Upper lobe of left lung (tissue), 6 donors: ENCODE results near the gene DPP6. TPM values are rescaled to one million over a fixed set of nuclear protein-coding genes. Genes with fewer than 3 reads are reported as not detected.

Source experiments
- ATAC-seq, 2 donors: fragments of 200-7000 bp; cut with Tn5 transposase; one replicate each; pipeline ENCODE4 v1.9.1; 2022; ENCODE audit warnings: mild to moderate bottlenecking in 2 of 2, moderate library complexity in 2 of 2; ENCODE audit not compliant: low FRiP score in 2 of 2
- DNase-seq, 2 donors: peaks; one replicate each; pipeline ENCODE4 v3.0.0-alpha.2; 2019 to 2020
- H3K27ac ChIP-seq, 4 donors: fragments of 200-600 bp; sonication (generic); one replicate each; pipeline ENCODE4 v1.5.1; 2016 to 2019
- H3K27me3 ChIP-seq, 4 donors: fragments of 200-600 bp; sonication (generic); one replicate each; pipeline ENCODE4 v1.5.1; 2017 to 2019
- H3K36me3 ChIP-seq, 4 donors: fragments of 200-600 bp; sonication (generic); one replicate each; pipeline ENCODE4 v1.5.1; 2016 to 2019
- H3K4me1 ChIP-seq, 4 donors: fragments of 200-600 bp; sonication (generic); one replicate each; pipeline ENCODE4 v1.5.1; 2018 to 2019
- H3K4me3 ChIP-seq, 4 donors: fragments of 200-600 bp; sonication (generic); one replicate each; pipeline ENCODE4 v1.5.1; 2017 to 2019; ENCODE audit warnings: mild to moderate bottlenecking in 2 of 4, moderate library complexity in 1 of 4
- H3K9me3 ChIP-seq, 4 donors: fragments of 200-600 bp; sonication (generic); one replicate each; pipeline ENCODE4 v1.5.1; 2018 to 2019
- CTCF ChIP-seq, 6 experiments: fragments of 450-650 bp in 4 of 6; fragments of 200-600 bp in 2 of 6; sonication (generic) in 2 of 6; IDR thresholded peaks; one replicate each; pipeline ENCODE4 v1.5.1; 2016 to 2019; ENCODE audit warnings: antibody characterized with exemption in 6 of 6
- EP300 ChIP-seq, 4 donors: sonication (generic); formaldehyde crosslinking; IDR thresholded peaks; one replicate each; pipeline ENCODE4 v1.5.1; 2017; ENCODE audit warnings: antibody characterized with exemption in 4 of 4, control low read depth in 2 of 4
- POLR2A ChIP-seq, 4 donors: fragments of 450-650 bp; IDR thresholded peaks; one replicate each; pipeline ENCODE4 v1.5.1; 2016 to 2017; ENCODE audit warnings: antibody characterized with exemption in 4 of 4, mild to moderate bottlenecking in 2 of 4
- POLR2AphosphoS5 ChIP-seq, 2 donors: sonication (generic); formaldehyde crosslinking; IDR thresholded peaks; one replicate each; pipeline ENCODE4 v1.5.1; 2017; ENCODE audit warnings: antibody characterized with exemption in 2 of 2
- WGBS, 2 donors: methylation state at CpG; one replicate each; pipeline ENCODE4 v1.1.5; 2017 to 2018; 5-methylcytosine and 5-hydroxymethylcytosine counted together
- total RNA-seq, 6 donors: library from RNA; depleted of rRNA in 4 of 6; stranded (reverse); fragments of >200 nt in 4 of 6; gene quantifications; one replicate each; pipeline versions ENCODE4 v1.1.0 to v1.2.1, GENCODE V29; 2016 to 2021
- donor health status: DM: no; HTN: no; CAD: no; lungs with moderate emphysema.
- donor health status: DM: no; HTN: yes; CAD: no; lungs with severe emphysema.

Gene DPP6
- total RNA-seq, 6 donors from 2014 or later, result 0.49 to 3.1 (median 0.86) TPM; not detected in 2

GRCh38 chr7:154869436-154869835 is 817.2 kb downstream of the DPP6 start:
- WGBS, 2 donors, result 83 to 91% methylated on average over 10 of the region's 10 CpGs

GRCh38 chr7:154871507-154871906 is 819.3 kb downstream of the DPP6 start:
- Histone ChIP-seq H3K4me1 (peaks cover 0 to 6% (median 2%) of the 10 kb centered on the region in 4 donors), H3K27ac (no peak overlapping the region), H3K4me3 (no peak overlapping the region), H3K9me3 (no peaks in the 10 kb centered on the region), H3K27me3 (no peaks in the 10 kb centered on the region), H3K36me3 (no peaks in the 10 kb centered on the region)
- 87 to 89% methylated on average over 4 of the region's 4 CpGs for WGBS, 2 donors
- DNase-seq (no peak), ATAC-seq (no peak)
- no peak for TF ChIP-seq CTCF (IDR thresholded peaks at IDR 0.05)
- TF ChIP-seq POLR2AphosphoS5 (IDR thresholded peaks at IDR 0.05), result no peak
- TF ChIP-seq POLR2A (IDR thresholded peaks at IDR 0.05), result no peak
- no peak for TF ChIP-seq EP300 (IDR thresholded peaks at IDR 0.05)

More at GRCh38 chr7:154869436-154869835, 817.2 kb downstream of the DPP6 start:
- ATAC-seq (no peak), DNase-seq (no peak)
- Histone ChIP-seq H3K36me3 (no peaks in the 10 kb centered on the region), H3K4me3 (no peak overlapping the region), H3K4me1 (peaks cover 0 to 4% (median 1%) of the 10 kb centered on the region in 4 donors), H3K27ac (no peak overlapping the region), H3K9me3 (no peaks in the 10 kb centered on the region), H3K27me3 (no peaks in the 10 kb centered on the region)
- TF ChIP-seq POLR2AphosphoS5 (IDR thresholded peaks at IDR 0.05) (no peak), EP300 (IDR thresholded peaks at IDR 0.05) (no peak), CTCF (IDR thresholded peaks at IDR 0.05) (no peak), POLR2A (IDR thresholded peaks at IDR 0.05) (no peak)

- WGBS, 2 donors, result 88 to 93% methylated on average over 14 to 20 of the region's 20 CpGs
Measured at GRCh38 chr7:154871928-154872750, 819.9 kb downstream of the DPP6 start.

GRCh38 chr7:154872811-154873499 is 820.8 kb downstream of the DPP6 start:
- no peak overlapping the region for H3K27ac ChIP-seq
- TF ChIP-seq CTCF (IDR thresholded peaks at IDR 0.05) (no peak), EP300 (IDR thresholded peaks at IDR 0.05) (no peak), POLR2A (IDR thresholded peaks at IDR 0.05) (no peak), POLR2AphosphoS5 (IDR thresholded peaks at IDR 0.05) (no peak)
- no peaks in the 10 kb centered on the region for H3K9me3 ChIP-seq
- no peak overlapping the region for H3K4me3 ChIP-seq
- peaks cover 0 to 6% (median 2%) of the 10 kb centered on the region in 4 donors for H3K4me1 ChIP-seq
- H3K27me3 ChIP-seq, result no peaks in the 10 kb centered on the region
- WGBS, 2 donors, result 70 to 92% methylated on average over 13 to 18 of the region's 18 CpGs
- H3K36me3 ChIP-seq, result no peaks in the 10 kb centered on the region
- no peak for DNase-seq
- ATAC-seq, result no peak

More at GRCh38 chr7:154871928-154872750, 819.9 kb downstream of the DPP6 start:
- Histone ChIP-seq H3K4me3 (no peak overlapping the region), H3K36me3 (no peaks in the 10 kb centered on the region), H3K9me3 (no peaks in the 10 kb centered on the region), H3K27me3 (no peaks in the 10 kb centered on the region), H3K4me1 (peaks cover 0 to 6% (median 2%) of the 10 kb centered on the region in 4 donors), H3K27ac (no peak overlapping the region)
- TF ChIP-seq POLR2AphosphoS5 (IDR thresholded peaks at IDR 0.05) (no peak), POLR2A (IDR thresholded peaks at IDR 0.05) (no peak), CTCF (IDR thresholded peaks at IDR 0.05) (no peak), EP300 (IDR thresholded peaks at IDR 0.05) (no peak)
- ATAC-seq, result no peak
- DNase-seq, result no peak
